ENCODE measurements around the gene NR2C2. TPM values are rescaled to one million over a fixed set of nuclear protein-coding genes. Genes with fewer than 3 reads are reported as not detected.

Gene NR2C2
- total RNA-seq, 1 donor from 2014 or later = 15.0 TPM

GRCh38 chr3:14984581-14985113 lies 37.3 kb downstream of the NR2C2 start:
- no peak for FAIRE-seq
- TF ChIP-seq CTCF (IDR thresholded peaks at IDR 0.05; ENCODE audit: insufficient read depth, low read length, severe bottlenecking) = no peak
- H3K27me3 ChIP-seq (ENCODE audit: control insufficient read depth, insufficient read depth, low read length) = no peaks in the 10 kb centered on the region

GRCh38 chr3:14988988-14989394 lies 41.6 kb downstream of the NR2C2 start:
- Histone ChIP-seq H3K4me3 (ENCODE audit: low read depth, low read length) (no peak overlapping the region), H3K27me3 (ENCODE audit: control insufficient read depth, insufficient read depth, low read length) (no peaks in the 10 kb centered on the region), H3K36me3 (ENCODE audit: control insufficient read depth, insufficient read depth, low read length) (no peaks in the 10 kb centered on the region)
- TF ChIP-seq CTCF (IDR thresholded peaks at IDR 0.05; ENCODE audit: insufficient read depth, low read length, severe bottlenecking) = no peak
- FAIRE-seq (no peak), DNase-seq (ENCODE audit: low read depth) (no peak)

More at GRCh38 chr3:14984581-14985113, 37.3 kb downstream of the NR2C2 start:
- H3K4me3 ChIP-seq (ENCODE audit: low read depth, low read length) = no peak overlapping the region
- no peak for DNase-seq (ENCODE audit: low read depth)
- H3K36me3 ChIP-seq (ENCODE audit: control insufficient read depth, insufficient read depth, low read length) = no peaks in the 10 kb centered on the region

GRCh38 chr3:14989943-14990779 lies 42.8 kb downstream of the NR2C2 start:
- H3K36me3 ChIP-seq (ENCODE audit: control insufficient read depth, insufficient read depth, low read length) = no peaks in the 10 kb centered on the region
- TF ChIP-seq CTCF (IDR thresholded peaks at IDR 0.05; ENCODE audit: insufficient read depth, low read length, severe bottlenecking) = no peak
- DNase-seq (ENCODE audit: low read depth) (peak; percentile 43), FAIRE-seq (no peak)
- H3K4me3 ChIP-seq (ENCODE audit: low read depth, low read length) = no peak overlapping the region
- no peaks in the 10 kb centered on the region for H3K27me3 ChIP-seq (ENCODE audit: control insufficient read depth, insufficient read depth, low read length)

- FAIRE-seq = no peak
Measured at GRCh38 chr3:14990780-14991148, 43.4 kb downstream of the NR2C2 start.

GRCh38 chr3:14991151-14991742 lies 43.9 kb downstream of the NR2C2 start:
- no peak for FAIRE-seq
- no peaks in the 10 kb centered on the region for H3K27me3 ChIP-seq (ENCODE audit: control insufficient read depth, insufficient read depth, low read length)
- DNase-seq (ENCODE audit: low read depth) = no peak
- H3K4me3 ChIP-seq (ENCODE audit: low read depth, low read length) = no peak overlapping the region
- no peak for TF ChIP-seq CTCF (IDR thresholded peaks at IDR 0.05; ENCODE audit: insufficient read depth, low read length, severe bottlenecking)
- H3K36me3 ChIP-seq (ENCODE audit: control insufficient read depth, insufficient read depth, low read length) = no peaks in the 10 kb centered on the region

More at GRCh38 chr3:14990780-14991148, 43.4 kb downstream of the NR2C2 start:
- no peaks in the 10 kb centered on the region for H3K27me3 ChIP-seq (ENCODE audit: control insufficient read depth, insufficient read depth, low read length)
- H3K4me3 ChIP-seq (ENCODE audit: low read depth, low read length) = no peak overlapping the region
- no peak for TF ChIP-seq CTCF (IDR thresholded peaks at IDR 0.05; ENCODE audit: insufficient read depth, low read length, severe bottlenecking)
- H3K36me3 ChIP-seq (ENCODE audit: control insufficient read depth, insufficient read depth, low read length) = no peaks in the 10 kb centered on the region
- no peak for DNase-seq (ENCODE audit: low read depth)

Measured in bronchial epithelial cell (primary cell).